Effector CD8-positive, alpha-beta T cell (primary cell): ENCODE results near the gene NPM3.

ENCODE experiments used
- DNase-seq: peaks from one replicate; lab custom pipeline; 2025; lab: John Stamatoyannopoulos, UW
- total RNA-seq, 4 experiments: gene quantifications; one replicate each; lab custom pipeline; 2026; lab: John Stamatoyannopoulos, UW

NPM3 gene, protein sequence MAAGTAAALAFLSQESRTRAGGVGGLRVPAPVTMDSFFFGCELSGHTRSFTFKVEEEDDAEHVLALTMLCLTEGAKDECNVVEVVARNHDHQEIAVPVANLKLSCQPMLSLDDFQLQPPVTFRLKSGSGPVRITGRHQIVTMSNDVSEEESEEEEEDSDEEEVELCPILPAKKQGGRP
- 7.2 to 47.2 (median 11.5) reads per million in 4 experiments for total RNA-seq

DNA sequence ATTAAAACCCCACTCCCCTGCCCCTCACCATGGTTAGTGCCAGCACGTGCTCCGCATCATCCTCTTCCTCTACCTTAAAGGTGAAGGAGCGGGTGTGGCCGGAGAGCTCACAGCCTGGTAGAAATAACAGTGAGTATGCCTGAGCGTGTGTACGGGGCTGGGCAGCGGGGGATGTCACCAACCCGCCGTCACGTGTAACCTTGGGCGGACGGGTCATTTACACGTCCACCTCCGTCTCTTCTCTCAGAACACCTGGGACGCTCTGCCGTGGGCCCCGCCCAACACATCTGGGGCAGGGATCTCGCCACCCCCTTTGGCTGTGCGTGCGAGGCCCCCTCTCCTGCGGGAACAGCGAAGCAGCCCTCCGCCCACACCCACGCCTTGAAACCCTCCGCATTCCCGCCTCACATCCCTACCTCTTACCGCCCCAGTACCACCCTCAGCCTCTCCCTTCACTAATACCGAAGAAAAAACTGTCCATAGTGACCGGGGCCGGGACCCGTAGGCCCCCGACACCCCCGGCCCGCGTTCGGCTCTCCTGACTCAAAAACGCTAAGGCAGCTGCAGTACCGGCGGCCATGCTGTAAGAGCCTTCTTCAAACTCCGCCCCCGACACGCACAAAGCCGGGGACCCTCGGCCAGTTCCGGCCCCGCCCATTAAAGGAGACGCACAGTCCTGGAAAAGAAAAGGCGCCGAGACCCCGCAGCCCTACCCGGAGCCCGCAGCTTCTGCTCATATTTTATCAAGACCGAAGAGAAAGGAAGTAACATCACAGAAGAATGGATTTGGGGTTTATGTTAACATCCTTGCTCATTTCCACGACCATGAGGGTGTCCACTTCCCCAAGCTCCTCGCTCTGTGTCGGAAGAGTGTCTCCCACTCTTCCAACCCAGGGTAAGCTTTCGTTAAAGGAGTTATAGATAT, at the start of gene NPM3:
Gene NPM3 (minus strand): TSS at position 636 of the 925 bp plus-strand sequence. CDS start 56 bp downstream, at position 580.
- DNase-seq: peak; percentile 69

DNA sequence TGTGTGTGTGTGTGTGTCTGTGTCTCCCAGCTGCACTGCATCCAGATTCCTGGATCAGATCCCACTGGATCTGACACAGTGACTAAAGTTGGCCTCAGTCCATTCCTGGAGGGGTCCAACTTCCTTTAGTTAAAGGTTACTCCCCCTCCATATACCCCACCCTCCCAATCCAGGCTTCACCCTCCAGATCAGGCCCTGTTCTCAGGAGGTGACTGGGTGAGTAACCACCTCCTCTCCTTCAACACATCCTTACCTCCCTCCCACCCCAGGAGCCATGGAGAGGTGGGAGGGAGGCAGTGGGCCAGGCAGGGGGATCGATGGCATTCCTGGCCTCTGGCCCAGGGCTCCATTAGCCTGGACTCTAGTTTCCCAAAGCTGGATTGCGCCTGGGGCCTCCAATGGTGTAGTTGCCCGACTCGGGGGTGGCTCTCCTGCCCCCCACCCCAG, 49.1 kb upstream of the NPM3 start:
- no peak for DNase-seq

DNA sequence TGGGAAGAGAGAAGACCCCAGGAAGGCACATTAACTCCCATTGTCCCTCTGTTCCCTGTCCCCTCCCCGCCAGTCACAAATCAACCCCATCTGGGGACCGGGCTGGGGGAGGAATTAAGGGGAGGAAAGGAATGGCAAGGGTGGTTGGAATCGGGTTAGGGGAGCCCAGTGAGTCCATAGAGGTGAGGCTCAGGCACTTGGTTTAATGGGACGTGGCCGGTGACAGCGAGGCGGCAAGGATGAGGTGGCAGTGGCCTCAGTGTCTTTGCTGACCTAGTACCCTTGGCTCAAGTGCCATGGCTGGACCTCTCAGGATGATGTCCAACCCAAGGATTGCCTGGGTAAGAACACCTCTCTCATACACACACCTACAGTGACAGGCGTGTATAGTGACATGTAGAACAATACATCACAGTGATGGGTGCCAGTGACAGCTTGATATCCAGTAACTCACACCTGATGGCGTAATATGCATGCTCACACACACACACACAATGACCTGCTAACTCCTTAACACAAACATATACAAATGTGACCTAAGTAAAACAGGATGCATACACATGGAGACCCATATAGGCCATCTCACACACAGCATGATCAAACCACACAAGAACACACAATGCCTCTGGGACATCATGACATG, 48.0 kb upstream of the NPM3 start:
- DNase-seq: no peak

DNA sequence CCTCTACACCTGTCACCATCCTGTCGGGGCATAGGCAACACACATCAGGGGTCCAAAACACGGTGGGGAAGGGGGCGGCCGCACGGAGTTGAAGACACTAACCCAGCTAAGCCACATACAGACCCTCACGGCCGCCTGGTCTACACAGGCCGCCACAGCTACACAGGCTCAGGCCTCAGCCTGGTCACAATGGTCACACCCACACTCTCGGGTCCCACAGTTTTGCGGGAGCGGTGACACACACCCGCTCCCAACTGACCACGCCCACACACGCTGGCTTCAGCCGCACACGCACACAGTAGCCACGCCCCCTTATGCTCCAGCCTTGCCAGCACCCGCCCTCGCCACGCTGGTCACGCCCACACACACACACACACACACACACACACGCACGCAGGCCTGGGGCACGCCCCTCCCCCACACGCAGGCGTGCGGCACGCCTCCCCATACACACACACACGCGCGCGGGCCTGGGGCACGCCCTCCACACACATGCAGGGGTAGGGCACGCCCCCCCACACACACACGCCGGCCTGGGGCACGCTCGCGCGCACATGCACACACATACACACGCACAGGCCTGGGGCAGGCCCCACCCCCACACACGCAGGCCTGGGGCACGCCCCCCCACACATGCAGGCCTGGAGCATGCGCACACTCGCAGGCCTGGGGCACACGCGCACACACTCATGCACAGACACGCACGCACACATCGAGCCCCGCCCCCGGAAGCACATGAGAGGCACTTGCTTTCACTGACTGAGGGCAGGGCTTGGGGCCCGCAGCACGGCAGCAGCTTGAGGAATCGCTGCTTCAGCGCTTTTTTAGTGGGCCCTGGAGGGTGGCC, 47.3 kb upstream of the NPM3 start:
- peak; percentile 97 for DNase-seq

DNA sequence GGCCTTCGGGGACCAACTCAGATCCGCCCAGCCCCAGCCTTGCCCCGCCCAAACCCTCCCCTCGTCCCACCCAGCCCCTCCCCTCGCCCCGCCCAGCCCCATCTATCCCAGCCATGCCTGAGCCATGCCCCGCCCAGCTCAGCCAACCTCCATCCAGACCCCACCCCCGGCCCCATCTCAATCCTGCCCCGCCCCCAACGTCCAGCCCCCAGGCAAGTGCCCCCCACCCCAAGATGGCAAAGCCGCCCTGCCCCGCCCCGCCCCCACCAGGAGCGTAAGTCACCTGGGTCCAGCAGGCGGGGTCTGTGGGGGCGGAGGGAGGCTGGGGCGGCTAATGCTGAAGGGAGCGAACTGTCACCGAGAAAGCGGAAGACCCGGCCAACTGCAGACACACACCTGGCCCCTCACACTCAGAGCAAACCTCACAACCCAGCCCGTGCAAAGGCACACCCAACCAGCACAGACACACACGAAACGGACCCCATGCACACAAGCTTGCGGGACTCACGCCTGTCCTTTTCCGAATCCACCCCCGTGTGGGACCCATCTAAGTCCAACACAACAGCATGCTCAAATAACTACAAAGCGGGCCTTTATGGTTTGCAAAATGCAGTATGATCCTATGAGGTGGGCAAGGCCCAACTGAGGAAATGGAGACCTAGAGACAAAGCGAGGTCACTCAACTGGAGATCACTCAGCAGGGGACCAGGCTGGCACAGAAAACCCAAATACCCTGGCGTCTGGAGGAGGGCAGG, 46.5 kb upstream of the NPM3 start:
- peak; percentile 57 for DNase-seq

DNA sequence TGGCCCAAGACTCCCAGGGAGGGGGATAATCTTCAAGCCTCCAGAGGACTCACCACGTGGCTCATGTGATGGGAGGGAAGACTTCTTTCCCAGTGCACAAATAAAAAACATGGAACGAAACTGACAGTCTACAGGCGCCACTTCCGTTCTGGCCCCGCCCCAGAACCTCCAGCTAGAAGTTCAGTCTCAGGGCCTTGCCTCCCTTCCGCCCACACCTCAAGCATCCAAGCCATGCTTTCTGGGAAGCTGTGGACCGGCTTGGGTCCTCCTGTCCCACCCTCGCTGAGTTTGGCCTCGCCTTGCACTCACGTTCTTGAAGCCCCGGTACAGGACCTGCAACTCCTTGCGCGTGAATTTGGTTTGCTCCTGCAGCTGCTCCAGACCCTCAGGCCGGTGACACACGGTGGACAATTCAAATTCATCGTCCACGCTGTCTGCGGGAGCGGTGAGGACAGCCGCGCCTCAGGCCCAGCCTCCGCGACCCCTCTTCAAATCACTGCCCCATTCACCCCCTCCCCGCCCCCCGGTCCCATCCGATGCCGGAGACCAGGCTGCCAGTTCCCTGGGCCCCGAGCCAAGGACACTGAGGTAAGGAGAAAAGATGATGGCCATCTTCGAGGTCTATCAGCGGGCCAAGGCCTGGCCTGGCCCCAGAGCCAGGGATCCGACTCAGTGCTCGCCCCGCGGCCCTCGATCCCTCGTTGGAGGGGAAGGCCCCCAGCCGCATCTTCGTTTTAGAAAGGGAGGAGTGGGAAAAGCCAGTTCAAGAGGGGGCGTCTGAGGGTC, 45.7 kb upstream of the NPM3 start:
- no peak for DNase-seq

DNA sequence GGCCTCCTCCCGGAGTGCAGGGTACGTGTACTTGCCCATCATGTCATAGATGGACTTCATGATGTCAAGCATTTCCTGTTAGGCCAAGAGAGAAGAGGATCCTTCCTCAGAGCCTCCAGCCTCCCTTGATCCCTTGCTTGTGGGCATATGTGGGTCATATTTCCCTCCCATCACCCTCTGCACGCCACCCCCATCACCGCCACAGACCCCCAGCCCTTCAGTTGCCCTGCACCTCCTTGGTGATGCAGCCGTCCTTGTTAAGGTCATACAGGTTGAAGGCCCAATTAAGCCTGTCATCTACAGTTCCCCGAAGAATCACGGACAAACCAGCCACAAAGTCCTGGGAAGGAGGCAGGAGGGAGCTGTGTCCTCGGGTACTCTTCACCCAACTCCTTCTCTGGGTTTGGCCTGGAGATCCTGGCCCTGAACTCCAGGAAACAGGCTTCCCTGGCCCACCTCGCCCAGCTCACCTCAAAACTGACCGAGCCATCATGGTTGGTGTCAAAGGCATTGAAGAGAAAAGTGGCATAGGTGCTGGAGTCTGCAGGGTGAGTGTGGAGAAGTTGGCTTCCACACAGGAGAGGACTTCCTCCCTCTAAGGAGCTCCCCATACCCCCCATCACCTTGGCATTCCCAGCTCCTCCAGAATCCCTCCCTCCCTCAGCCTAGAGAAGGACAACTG, 44.8 kb upstream of the NPM3 start:
- no peak for DNase-seq

DNA sequence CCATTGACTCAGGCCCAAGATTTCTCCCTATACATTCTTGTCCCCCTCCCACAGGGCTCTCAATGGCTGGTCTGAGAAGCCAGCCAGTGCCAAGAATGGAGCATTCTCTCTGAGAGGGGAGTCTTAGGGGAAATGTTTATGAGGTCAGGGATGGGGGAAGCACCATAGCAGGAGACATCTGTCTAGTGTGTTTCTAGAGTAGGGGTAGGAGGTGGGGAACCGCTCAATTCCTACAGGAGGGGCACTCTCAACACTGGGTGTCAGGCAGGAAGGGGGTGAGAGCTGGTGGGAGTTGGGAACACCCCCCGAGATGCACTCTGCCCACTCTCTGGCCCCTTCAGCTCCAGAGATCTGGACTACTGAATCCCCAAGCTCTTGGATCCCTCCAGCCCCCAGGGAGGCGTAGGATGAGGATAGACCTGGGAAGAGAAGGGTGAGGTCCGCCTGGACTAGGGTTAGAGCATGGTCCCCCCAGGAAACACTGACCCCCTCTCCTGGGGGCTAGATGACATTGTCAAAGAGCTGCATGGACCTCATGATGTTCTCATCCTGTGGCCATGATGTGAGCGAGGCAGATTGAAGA, 43.7 kb upstream of the NPM3 start:
- DNase-seq: no peak

DNA sequence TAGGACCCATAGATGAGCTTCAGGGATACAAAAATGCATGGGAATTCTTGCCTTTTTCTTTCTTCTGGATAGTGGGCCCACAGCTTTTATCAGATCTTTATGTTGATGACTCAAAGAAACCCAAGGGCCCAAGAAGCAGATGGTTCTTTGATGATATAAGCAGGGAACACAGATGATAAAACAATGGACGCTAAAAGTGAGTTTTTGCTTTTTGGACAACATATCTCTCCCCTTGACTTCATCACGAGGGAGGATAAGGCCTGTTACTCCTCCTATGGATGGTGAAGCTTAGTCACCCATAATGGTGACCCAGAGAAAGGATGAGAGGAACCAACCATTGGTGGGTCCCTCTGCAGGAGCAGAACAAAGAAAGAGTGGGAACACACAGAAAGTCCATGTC, 41.5 kb upstream of the NPM3 start:
- DNase-seq: no peak

DNA sequence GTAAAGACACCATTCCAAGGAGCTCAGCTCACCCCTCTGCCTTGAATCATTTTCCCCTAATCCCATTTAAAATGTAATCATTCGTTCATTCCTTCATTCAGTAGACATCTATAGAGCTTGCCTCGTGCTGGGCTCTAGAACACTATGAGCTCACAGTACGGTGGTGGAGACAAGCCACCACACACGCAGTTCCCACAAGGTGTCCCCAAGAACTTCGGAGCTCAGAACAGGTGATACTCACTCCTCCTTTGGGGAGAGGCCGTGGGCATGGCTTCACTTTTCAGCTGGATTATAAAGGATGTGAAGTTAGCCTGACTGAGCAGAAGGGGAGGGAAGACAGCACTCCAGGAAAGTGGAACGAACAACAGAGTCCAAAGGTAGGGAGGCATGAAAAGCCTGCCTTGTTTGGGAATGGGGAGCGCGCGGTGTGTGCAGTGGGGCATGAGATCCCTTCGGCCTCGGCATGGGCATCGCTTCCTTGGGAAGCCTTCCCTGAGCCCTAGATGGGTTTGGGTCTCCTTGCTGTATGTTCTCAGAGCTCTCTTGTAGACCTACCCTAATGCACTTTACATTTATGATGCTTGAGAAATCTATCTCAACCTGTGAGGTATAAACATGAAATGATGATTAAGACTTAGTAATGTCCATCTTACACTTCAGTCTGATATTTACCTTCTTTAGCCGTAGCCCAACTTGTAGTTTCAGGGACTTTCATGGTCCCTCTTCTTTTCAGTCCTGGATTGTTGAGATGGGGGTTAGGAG, 35.8 kb upstream of the NPM3 start:
- DNase-seq: no peak

DNA sequence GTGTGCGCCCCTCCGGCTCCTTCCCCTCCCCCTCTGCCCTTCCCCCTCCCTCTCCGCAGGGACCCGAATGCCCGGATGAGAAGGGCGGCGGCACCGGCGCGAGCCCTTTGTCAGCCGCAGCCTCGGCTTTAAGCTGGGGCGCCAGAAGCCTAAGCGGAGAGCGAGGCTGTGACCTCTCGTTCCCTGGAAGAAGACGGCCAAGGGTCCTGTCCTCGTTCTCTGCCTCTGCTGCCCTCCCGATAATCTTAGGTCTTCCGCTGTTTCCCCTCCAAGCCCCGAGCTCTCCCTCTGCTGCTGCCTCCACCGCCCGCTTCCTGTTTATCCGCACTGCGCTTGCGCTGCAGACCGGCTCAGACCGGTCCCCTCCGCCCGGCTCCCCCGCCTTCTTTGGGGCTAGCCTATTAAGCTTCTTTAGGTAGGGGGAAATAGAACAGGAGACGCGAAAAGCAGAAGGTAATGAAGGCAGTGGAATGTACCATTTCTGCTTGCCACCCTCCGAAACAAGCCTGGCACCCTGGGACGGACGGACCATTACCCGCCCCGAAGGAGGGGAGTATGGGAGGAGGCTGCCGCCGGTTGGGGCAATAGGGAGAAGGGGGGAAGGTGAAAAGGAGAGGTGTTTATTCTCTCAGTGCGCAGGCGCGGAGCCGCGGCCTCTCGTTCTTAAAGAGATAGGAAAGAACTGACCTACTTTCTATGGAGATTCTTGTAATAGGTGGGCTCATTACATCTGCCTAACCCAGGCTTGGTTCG, 35.0 kb upstream of the NPM3 start, which contains the start of gene OGA:
Gene OGA (minus strand): TSS at position 326 of the 753 bp plus-strand sequence. CDS start 422 bp downstream, outside the sequence.
- DNase-seq: peak; percentile 100

DNA sequence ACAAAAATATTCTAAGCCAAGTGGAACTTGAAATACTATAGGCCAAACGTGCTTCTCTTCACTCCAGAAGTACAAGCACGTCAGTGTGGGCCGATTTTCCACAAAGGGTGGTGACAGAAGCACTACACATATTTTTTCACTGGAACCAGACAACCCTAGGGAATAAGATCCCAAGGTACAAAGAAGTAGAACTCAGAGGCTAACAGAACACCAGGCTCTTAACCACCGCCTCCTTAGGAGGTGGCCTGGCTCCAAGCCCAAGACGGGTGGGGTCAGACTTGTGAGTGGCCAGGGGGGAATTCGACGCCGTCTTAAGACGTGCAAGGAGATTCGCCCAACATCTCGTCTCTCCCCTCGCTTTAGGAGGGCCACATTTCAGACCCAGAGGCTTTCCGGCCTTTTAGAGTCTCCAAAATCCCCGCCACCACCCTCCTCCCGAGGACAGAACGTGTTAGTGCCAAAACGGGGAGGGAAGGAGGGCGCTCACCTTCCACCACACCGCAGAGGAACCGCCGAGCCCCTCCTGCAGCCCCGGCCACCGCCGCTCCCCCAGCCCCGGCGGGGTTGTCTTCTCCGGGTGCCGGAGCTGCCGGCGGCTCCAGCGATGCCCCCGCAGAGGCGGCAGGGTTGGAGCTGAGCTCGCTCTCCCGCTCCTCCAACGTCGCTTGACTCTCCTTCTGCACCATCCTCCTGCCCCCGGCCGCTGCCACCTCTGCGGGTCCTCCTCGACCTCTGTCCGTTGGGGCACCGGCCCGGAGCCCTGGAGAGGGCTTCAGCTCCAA, 34.3 kb upstream of the NPM3 start:
- DNase-seq: no peak

DNA sequence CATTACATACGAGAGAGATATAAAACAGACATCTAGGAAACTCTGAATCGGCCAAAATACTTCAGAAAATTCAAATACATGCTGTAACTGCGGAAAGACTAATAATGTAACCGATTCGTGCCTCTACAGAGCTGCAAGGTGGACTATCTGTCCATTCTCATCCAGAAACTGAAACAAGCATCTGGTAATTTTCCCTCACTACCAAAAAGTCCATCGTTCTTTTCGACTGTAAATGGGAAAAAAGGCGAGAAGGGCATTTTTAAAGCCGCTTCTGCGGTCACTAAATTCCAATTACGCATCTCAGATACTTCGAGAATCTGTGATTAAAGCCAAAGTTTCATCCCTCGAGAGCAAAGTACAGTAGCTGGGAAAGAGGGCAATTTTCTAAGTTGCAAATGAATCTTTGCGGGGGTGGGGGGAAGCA, 33.7 kb upstream of the NPM3 start:
- no peak for DNase-seq

DNA sequence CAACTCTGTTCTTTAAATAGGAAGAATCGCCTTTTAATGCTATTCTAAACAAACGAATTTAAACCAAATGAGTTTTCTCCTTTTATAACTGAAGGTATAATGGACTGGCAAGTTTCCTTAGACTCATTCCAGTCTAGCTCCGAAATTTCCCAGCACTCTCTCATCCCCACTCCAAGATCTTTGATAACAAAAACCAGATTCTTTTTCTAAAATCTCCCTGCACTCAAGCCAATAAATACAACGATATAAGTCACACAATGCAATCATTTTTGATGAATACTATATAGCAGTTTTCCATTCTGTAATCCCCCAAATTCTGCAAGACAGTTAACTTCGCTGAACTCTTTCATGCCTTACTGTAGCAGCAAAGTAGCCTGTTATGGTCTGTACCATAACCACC, 33.1 kb upstream of the NPM3 start:
- DNase-seq: no peak

DNA sequence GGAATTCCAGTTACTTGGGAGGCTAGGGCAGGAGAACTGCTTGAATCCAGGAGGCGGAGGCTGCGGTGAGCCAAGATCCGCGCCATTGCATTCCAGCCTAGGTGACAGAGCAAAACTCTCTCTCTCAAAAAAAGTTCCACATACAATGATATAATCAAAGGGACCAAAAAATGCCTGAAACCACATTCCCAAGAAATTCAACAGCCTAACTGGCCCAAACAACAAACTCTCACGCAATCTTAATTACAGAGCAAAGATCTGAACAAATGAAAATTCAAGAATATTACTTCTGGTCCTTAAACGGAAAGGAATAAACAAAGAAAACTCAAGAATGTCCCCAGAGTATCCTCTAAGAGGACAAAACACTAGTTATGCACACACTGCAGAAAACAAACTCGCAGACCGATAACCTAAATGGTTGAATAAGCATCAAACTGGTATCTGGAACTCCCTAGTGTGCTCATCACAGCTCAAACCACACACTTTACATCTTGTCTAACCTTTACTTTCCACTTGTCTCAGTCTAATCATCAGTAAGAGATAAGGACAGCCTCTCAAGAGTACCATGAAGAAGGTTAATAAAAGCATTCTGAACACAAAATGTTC, 31.3 kb upstream of the NPM3 start:
- DNase-seq: no peak

DNA sequence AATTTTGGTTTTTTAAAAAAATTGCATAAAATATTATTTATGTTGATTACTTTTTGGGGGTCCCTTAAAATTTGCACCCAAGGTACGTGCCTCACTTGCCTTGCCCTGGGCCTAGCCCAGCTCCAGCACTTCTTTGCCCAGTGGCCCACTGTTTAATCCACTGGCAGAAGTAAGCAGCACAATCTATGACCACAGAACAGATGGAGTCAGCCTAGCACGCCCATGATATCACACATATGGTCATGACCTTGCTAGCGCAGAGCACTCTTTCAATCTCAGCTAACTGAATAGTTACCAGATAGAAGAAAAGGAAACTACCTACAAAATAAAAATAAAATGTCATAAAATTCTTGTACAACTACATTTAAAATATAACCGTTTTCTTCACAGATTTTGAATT, 29.4 kb upstream of the NPM3 start:
- DNase-seq: no peak
